ENCODE data around the gene PROSER1. TPM values are rescaled to one million over a fixed set of nuclear protein-coding genes. Genes with fewer than 3 reads are reported as not detected.

The PROSER1 gene
- total RNA-seq, 4 donors from 2014 or later: 6.9 to 11.5 (median 9.1) TPM

DNA sequence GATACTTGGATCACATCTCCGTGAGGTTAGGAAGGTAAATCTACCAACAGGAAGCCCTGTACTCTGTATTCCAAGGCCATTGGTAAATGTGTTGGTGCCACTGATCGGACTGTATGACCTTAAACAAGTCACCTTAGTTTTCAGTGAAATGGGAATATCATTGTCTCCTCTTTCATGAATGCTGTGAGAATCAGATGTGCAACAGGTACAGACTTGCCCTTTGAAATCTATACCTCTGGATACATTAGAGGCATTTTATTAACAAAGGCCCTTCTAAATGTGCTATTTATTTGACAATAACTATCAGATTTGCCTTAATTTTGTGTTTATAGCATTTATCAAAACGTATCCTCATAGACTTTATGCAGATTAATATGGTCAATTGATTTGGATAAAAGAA is 11.4 kb upstream of the PROSER1 start:
- in situ Hi-C loops (cut with MboI; ENCODE audit: low sequenced_read_pairs in 4 of 4): loop anchor here in 3 of 4 donors (5.0 to 25.0 kb wide), 3 partner anchors 563 to 568 kb away; partner anchors contain the start of gene LHFPL6 (in 1 of the 3)

DNA sequence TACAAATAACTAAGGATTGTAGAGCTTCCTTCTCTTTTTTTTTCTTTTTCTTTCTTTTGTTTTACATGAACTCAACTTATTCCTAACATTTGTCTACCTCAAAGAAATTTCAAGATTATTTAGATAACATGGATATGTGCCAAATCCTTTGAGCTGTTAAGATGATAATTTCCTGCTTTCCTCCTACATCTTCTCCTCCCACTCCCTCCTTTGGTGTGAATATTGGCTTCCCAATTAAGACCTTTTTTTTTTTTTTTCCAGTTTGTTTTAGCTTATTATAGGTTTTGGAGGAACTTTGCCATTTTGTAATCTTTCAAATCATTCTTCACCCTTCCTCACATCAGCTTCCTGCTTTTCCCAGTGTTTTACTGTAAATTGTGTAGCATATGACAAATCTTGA is 10.9 kb upstream of the PROSER1 start:
- no peak for ATAC-seq
- H3K27me3 ChIP-seq: no peaks in the 10 kb centered on the region
- intact Hi-C loops (cut with DNase I; ENCODE audit: low total_unique reads) (no loop called here), in situ Hi-C loops (cut with MboI; ENCODE audit: low sequenced_read_pairs in 4 of 4) (loop anchor here in 3 of 4 donors (5.0 to 25.0 kb wide), 3 partner anchors 563 to 568 kb away; partner anchors contain the start of gene LHFPL6 (in 1 of the 3))
- H3K4me1 ChIP-seq: no peaks in the 10 kb centered on the region
- H3K9me3 ChIP-seq: no peaks in the 10 kb centered on the region
- H3K4me3 ChIP-seq: no peak overlapping the region
- H3K27ac ChIP-seq: no peak overlapping the region
- no peaks in the 10 kb centered on the region for H3K36me3 ChIP-seq
- no peak for DNase-seq
- TF ChIP-seq, protein P1, sequence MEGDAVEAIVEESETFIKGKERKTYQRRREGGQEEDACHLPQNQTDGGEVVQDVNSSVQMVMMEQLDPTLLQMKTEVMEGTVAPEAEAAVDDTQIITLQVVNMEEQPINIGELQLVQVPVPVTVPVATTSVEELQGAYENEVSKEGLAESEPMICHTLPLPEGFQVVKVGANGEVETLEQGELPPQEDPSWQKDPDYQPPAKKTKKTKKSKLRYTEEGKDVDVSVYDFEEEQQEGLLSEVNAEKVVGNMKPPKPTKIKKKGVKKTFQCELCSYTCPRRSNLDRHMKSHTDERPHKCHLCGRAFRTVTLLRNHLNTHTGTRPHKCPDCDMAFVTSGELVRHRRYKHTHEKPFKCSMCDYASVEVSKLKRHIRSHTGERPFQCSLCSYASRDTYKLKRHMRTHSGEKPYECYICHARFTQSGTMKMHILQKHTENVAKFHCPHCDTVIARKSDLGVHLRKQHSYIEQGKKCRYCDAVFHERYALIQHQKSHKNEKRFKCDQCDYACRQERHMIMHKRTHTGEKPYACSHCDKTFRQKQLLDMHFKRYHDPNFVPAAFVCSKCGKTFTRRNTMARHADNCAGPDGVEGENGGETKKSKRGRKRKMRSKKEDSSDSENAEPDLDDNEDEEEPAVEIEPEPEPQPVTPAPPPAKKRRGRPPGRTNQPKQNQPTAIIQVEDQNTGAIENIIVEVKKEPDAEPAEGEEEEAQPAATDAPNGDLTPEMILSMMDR (IDR thresholded peaks at IDR 0.05 in 4 of 5, conservative IDR thresholded peaks at IDR 0.05 in 1 of 5): no peak
- no peak for TF ChIP-seq POLR2A (IDR thresholded peaks at IDR 0.05)

More for the DNA sequence above, 11.4 kb upstream of the PROSER1 start:
- H3K4me1 ChIP-seq: no peaks in the 10 kb centered on the region
- ATAC-seq: no peak
- TF ChIP-seq, protein P1 (IDR thresholded peaks at IDR 0.05 in 4 of 5, conservative IDR thresholded peaks at IDR 0.05 in 1 of 5): no peak
- TF ChIP-seq POLR2A (IDR thresholded peaks at IDR 0.05): no peak
- H3K9me3 ChIP-seq: no peaks in the 10 kb centered on the region
- no peak overlapping the region for H3K27ac ChIP-seq
- H3K27me3 ChIP-seq: no peaks in the 10 kb centered on the region
- no peak for DNase-seq
- H3K4me3 ChIP-seq: no peak overlapping the region
- H3K36me3 ChIP-seq: no peaks in the 10 kb centered on the region
- intact Hi-C loops (cut with DNase I; ENCODE audit: low total_unique reads): no loop called here

DNA sequence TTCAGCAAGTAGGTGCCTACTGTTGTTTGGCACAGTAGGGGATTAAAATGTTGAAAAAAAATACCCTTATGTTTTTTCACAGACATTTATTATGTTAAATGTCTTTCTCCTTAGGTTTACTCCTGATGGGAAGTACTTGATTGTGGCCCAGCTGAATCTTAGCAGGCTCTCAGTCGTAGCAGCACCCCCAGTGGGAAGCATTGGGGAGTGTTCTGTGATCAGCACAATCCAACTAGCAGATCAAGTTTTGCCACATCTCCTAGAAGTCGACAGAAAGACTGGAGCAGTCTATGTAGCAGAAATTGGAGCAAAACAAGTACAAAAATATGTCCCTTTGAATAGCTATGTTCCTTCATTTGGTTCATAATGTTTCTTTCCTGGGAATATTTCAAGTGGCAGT is 9.7 kb upstream of the PROSER1 start:
- H3K27ac ChIP-seq: no peak overlapping the region
- intact Hi-C loops (cut with DNase I; ENCODE audit: low total_unique reads): no loop called here
- in situ Hi-C loops (cut with MboI; ENCODE audit: low sequenced_read_pairs in 4 of 4): loop anchor here in 3 of 4 donors (5.0 to 25.0 kb wide), 3 partner anchors 565 to 570 kb away; partner anchors contain the start of gene LHFPL6 (in 1 of the 3)

DNA sequence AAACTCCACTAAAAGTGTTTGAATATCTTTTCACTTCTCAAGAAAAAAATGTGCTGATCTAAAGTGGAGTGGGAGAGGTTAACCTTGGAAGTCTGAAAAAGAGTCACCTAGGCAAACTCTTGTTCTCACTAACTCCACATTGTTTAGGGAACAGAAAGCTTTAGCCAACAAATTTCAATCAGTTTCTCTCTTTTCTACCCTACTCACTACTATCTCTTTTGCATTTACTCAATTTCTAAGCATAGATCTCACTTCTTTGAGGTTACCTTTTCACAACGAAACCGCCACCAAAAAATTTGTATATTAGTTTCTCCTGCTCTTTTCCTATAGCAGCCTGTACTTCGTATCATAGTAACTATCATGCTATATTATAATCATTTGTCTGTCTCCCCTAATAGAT is 6.6 kb upstream of the PROSER1 start:
- no peak for TF ChIP-seq POLR2A (IDR thresholded peaks at IDR 0.05)
- TF ChIP-seq, protein P1 (IDR thresholded peaks at IDR 0.05 in 4 of 5, conservative IDR thresholded peaks at IDR 0.05 in 1 of 5): no peak
- no peak for ATAC-seq
- Histone ChIP-seq H3K4me3 (no peak overlapping the region), H3K36me3 (no peaks in the 10 kb centered on the region), H3K9me3 (no peaks in the 10 kb centered on the region), H3K27me3 (no peaks in the 10 kb centered on the region), H3K27ac (no peak overlapping the region), H3K4me1 (peaks cover 2 to 9% of the 10 kb centered on the region in 2 donors)
- in situ Hi-C loops (cut with MboI; ENCODE audit: low sequenced_read_pairs in 4 of 4): loop anchor here in 2 of 4 donors (10.0 to 25.0 kb wide), 2 partner anchors 568 to 570 kb away; partner anchors contain the start of gene LHFPL6 (in 1 of the 2)
- intact Hi-C loops (cut with DNase I; ENCODE audit: low total_unique reads): no loop called here
- DNase-seq: no peak

More for the DNA sequence above, 9.7 kb upstream of the PROSER1 start:
- Histone ChIP-seq H3K27me3 (no peaks in the 10 kb centered on the region), H3K36me3 (no peaks in the 10 kb centered on the region), H3K4me1 (no peaks in the 10 kb centered on the region), H3K4me3 (no peak overlapping the region), H3K9me3 (no peaks in the 10 kb centered on the region)
- no peak for DNase-seq
- TF ChIP-seq, protein P1 (IDR thresholded peaks at IDR 0.05 in 4 of 5, conservative IDR thresholded peaks at IDR 0.05 in 1 of 5): no peak
- TF ChIP-seq POLR2A (IDR thresholded peaks at IDR 0.05): no peak
- ATAC-seq: no peak
